IMR-90 (cell line): Measurements from ENCODE around the gene NME7.

ENCODE experiments used
- BHLHE40 ChIP-seq: fragments of 150-350 bp; IDR thresholded peaks from 2 replicates; pipeline ENCODE4 v1.6.1; 2016; ENCODE audit warnings: mild to moderate bottlenecking, low read depth, low read length
- FOS ChIP-seq: fragments of 150-350 bp; IDR thresholded peaks from 2 replicates; pipeline ENCODE4 v1.6.1; 2016; ENCODE audit warnings: low read depth, low read length
- MAZ ChIP-seq: IDR thresholded peaks from 2 replicates; pipeline ENCODE4 v1.6.1; 2012; ENCODE audit warnings: low read depth, mild to moderate bottlenecking, low read length, improper control_type of control experiment, moderate library complexity, borderline replicate concordance
- MXI1 ChIP-seq: IDR thresholded peaks from 2 replicates; pipeline ENCODE4 v1.6.1; 2012; ENCODE audit warnings: low read depth, mild to moderate bottlenecking, low read length, moderate library complexity, borderline replicate concordance
- POLR2A ChIP-seq: IDR thresholded peaks from 2 replicates; pipeline ENCODE4 v1.6.1; 2012; ENCODE audit warnings: mild to moderate bottlenecking, low read depth, low read length
- RAD21 ChIP-seq: IDR thresholded peaks from 2 replicates; pipeline ENCODE4 v1.6.1; 2012; ENCODE audit warnings: low read length, improper control_type of control experiment
- RCOR1 ChIP-seq: IDR thresholded peaks from 2 replicates; pipeline ENCODE4 v1.6.1; 2012; ENCODE audit warnings: mild to moderate bottlenecking, low read length, improper control_type of control experiment; ENCODE audit not compliant: insufficient replicate concordance
- RFX5 ChIP-seq: IDR thresholded peaks from 2 replicates; pipeline ENCODE4 v1.8.0; 2012; ENCODE audit warnings: low read depth, mild to moderate bottlenecking, low read length, moderate library complexity
- TF ChIP-seq, protein P1 (sequence below): conservative IDR thresholded peaks from 2 replicates; pipeline ENCODE4 v1.5.1; 2012; ENCODE audit warnings: mild to moderate bottlenecking, low read depth, low read length, improper control_type of control experiment
- TF ChIP-seq, protein P2 (sequence below): fragments of 150-350 bp; IDR thresholded peaks from 2 replicates; pipeline ENCODE4 v1.6.1; 2017; ENCODE audit warnings: mild to moderate bottlenecking, antibody characterized with exemption, low read length, low read depth

DNA sequence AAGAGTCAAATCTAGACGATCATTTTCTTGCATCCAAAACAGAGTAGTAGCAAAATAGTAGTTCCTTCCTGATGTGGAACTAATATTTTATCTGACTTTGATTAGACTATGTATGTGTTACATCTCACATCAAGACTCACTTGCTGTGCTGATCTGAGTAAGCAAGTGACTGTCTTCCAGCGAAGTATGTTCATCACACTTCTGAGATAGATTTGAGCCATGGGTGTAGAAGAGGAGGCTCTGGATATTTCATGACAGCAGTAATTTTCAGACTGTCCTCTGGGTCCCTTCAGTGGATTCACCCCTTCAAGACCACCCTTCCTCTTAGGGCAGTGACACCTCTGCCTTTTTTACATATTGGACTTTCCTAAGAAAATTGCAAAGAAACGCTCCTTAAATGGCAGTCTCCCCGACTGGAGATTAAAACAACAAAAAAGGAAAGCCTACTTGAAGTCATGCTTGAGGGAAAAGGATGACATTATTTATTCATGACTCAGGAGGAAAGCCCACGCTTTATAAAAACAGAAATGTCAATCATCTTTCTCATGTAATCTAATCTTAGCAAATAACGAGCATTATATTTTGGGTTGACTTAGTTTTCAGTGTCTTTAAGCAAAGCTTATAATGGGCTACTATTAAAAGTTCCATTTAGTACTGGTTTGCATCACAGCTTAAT is 238.3 kb downstream of the NME7 start:
- TF ChIP-seq POLR2A = no peak
- TF ChIP-seq FOS = no peak
- TF ChIP-seq, protein P1, sequence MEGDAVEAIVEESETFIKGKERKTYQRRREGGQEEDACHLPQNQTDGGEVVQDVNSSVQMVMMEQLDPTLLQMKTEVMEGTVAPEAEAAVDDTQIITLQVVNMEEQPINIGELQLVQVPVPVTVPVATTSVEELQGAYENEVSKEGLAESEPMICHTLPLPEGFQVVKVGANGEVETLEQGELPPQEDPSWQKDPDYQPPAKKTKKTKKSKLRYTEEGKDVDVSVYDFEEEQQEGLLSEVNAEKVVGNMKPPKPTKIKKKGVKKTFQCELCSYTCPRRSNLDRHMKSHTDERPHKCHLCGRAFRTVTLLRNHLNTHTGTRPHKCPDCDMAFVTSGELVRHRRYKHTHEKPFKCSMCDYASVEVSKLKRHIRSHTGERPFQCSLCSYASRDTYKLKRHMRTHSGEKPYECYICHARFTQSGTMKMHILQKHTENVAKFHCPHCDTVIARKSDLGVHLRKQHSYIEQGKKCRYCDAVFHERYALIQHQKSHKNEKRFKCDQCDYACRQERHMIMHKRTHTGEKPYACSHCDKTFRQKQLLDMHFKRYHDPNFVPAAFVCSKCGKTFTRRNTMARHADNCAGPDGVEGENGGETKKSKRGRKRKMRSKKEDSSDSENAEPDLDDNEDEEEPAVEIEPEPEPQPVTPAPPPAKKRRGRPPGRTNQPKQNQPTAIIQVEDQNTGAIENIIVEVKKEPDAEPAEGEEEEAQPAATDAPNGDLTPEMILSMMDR = no peak
- TF ChIP-seq, protein P2, sequence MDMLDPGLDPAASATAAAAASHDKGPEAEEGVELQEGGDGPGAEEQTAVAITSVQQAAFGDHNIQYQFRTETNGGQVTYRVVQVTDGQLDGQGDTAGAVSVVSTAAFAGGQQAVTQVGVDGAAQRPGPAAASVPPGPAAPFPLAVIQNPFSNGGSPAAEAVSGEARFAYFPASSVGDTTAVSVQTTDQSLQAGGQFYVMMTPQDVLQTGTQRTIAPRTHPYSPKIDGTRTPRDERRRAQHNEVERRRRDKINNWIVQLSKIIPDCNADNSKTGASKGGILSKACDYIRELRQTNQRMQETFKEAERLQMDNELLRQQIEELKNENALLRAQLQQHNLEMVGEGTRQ = no peak
- no peak for TF ChIP-seq RAD21
- TF ChIP-seq RFX5 = no peak
- TF ChIP-seq BHLHE40 = no peak
- TF ChIP-seq MXI1 = no peak
- no peak for TF ChIP-seq MAZ
- TF ChIP-seq RCOR1 = no peak
